H1 (cell line): ENCODE measurements around the gene MYL9. TPM values are rescaled to one million over a fixed set of nuclear protein-coding genes. Genes with fewer than 3 reads are reported as not detected.

ENCODE experiments used
- BACH1 ChIP-seq: IDR thresholded peaks from 2 replicates; pipeline ENCODE4 v1.6.1; 2012; ENCODE audit warnings: low read length, improper control_type of control experiment
- BRCA1 ChIP-seq: IDR thresholded peaks from 2 replicates; pipeline ENCODE4 v1.6.1; 2012; ENCODE audit warnings: low read depth, low read length, improper control_type of control experiment
- CTCF ChIP-seq, 3 experiments: IDR thresholded peaks; 1 replicate in 2 of 3; 2 replicates in 1 of 3; pipeline versions ENCODE4 v1.5.1 to v1.6.1; 2011; ENCODE audit warnings: low read length in 3 of 3, mild to moderate bottlenecking in 3 of 3, inconsistent platforms in 2 of 3, low read depth in 1 of 3, moderate library complexity in 1 of 3; ENCODE audit not compliant: insufficient read depth in 1 of 3; ENCODE audit errors: control extremely low read depth in 1 of 3
- RFX5 ChIP-seq: IDR thresholded peaks from 2 replicates; pipeline ENCODE4 v1.6.1; 2011; ENCODE audit warnings: low read depth, low read length, improper control_type of control experiment, borderline replicate concordance
- SUZ12 ChIP-seq: fragments of 200-600 bp; sonication (generic); IDR thresholded peaks from 2 replicates; pipeline ENCODE4 v1.6.1; 2012; ENCODE audit warnings: mild to moderate bottlenecking, inconsistent platforms, low read length, moderate library complexity, mixed read lengths
- TBP ChIP-seq: IDR thresholded peaks from 2 replicates; pipeline ENCODE4 v1.6.1; 2011; ENCODE audit warnings: low read depth, low read length, improper control_type of control experiment
- polyA plus RNA-seq, 7 experiments: library from polyadenylated mRNA; depleted of rRNA in 3 of 7; stranded (reverse) in 5 of 7; unstranded in 2 of 7; fragments of >200 nt in 5 of 7; fragments of 200-250 nt in 2 of 7; gene quantifications; 1 replicate in 5 of 7; 2 replicates in 1 of 7; 4 replicates in 1 of 7; pipeline versions ENCODE4 v1.2.1 to v1.2.3, GENCODE V29; 2011 to 2013; ENCODE audit warnings: missing spikeins in 2 of 7, mixed read lengths in 2 of 7
- total RNA-seq: library from RNA; stranded (reverse); fragmentation: NEBNext Ultra II Directional; extraction: Animal tissue kit (Norgen Biotek cat#: 25700); gene quantifications from 2 replicates; pipeline ENCODE4 v1.2.1, GENCODE V29; 2021

MYL9 gene
- total and polyA plus RNA-seq, 2 of the 8 experiments (the other 6 are each of a cell fraction or from before 2014, with no cell fraction given), result 26.8 to 193 TPM

GRCh38 chr20:36541768-36542488, 609 bp downstream of the MYL9 start (continued):
- TF ChIP-seq TBP (no peak), BACH1 (no peak), BRCA1 (no peak), RFX5 (no peak), SUZ12 (no peak), CTCF (IDR thresholded peaks at IDR 0.05; ENCODE audit: control extremely low read depth in 1 of 3, insufficient read depth in 1 of 3, low read depth in 1 of 3, low read length in 3 of 3) (peak; percentile 57 to 78 (median 78))
